GM21723 (cell line): Measurements from ENCODE around the gene ANKRD11.

Experiments
- ATAC-seq: cut with Tn5 transposase; IDR thresholded peaks from one replicate; pipeline ENCODE4 v1.9.1; 2021; ENCODE audit warnings: mild to moderate bottlenecking, moderate library complexity; ENCODE audit not compliant: unreplicated experiment

The ANKRD11 gene

GRCh38 chr16:89354325-89354724 lies 136.0 kb downstream of the ANKRD11 start:
- no peak for ATAC-seq

GRCh38 chr16:89352091-89352681 lies 138.2 kb downstream of the ANKRD11 start:
- no peak for ATAC-seq

GRCh38 chr16:89351645-89352044 lies 138.7 kb downstream of the ANKRD11 start:
- no peak for ATAC-seq

- no peak for ATAC-seq
Observed at GRCh38 chr16:89350701-89351380, 139.5 kb downstream of the ANKRD11 start.

- no peak for ATAC-seq
Observed at GRCh38 chr16:89349947-89350633, 140.3 kb downstream of the ANKRD11 start.

- ATAC-seq = no peak
Observed at GRCh38 chr16:89347807-89348206, 142.6 kb downstream of the ANKRD11 start.

- no peak for ATAC-seq
Observed at GRCh38 chr16:89346869-89347268, 143.5 kb downstream of the ANKRD11 start.

GRCh38 chr16:89345642-89346150 lies 144.7 kb downstream of the ANKRD11 start:
- no peak for ATAC-seq

GRCh38 chr16:89344846-89345611 lies 145.3 kb downstream of the ANKRD11 start:
- ATAC-seq = no peak

GRCh38 chr16:89344458-89344834 lies 145.9 kb downstream of the ANKRD11 start:
- no peak for ATAC-seq

GRCh38 chr16:89343501-89344457 lies 146.6 kb downstream of the ANKRD11 start:
- no peak for ATAC-seq

- ATAC-seq = no peak
Observed at GRCh38 chr16:89341697-89342694, 148.4 kb downstream of the ANKRD11 start.

- ATAC-seq = no peak
Observed at GRCh38 chr16:89341279-89341678, 149.1 kb downstream of the ANKRD11 start.

GRCh38 chr16:89338863-89339262 lies 151.5 kb downstream of the ANKRD11 start:
- ATAC-seq = no peak

GRCh38 chr16:89337965-89338364 lies 152.4 kb downstream of the ANKRD11 start:
- ATAC-seq = no peak

GRCh38 chr16:89335803-89336485 lies 154.4 kb downstream of the ANKRD11 start:
- ATAC-seq = no peak

GRCh38 chr16:89334988-89335802 lies 155.2 kb downstream of the ANKRD11 start:
- ATAC-seq = no peak
